WTC11 (cell line): Measurements from ENCODE around the gene NLRP3.

Experiments used
- CREM ChIP-seq: sonication (generic); formaldehyde crosslinking; IDR thresholded peaks from 2 replicates; pipeline ENCODE4 v1.8.1; 2022; ENCODE audit warnings: mild to moderate bottlenecking, missing genetic modification reagents, moderate library complexity
- CTCF ChIP-seq: fragments of 200-600 bp; IDR thresholded peaks from 2 replicates; pipeline ENCODE4 v1.8.0; 2022; ENCODE audit warnings: antibody characterized with exemption
- E2F4 ChIP-seq: sonication (generic); formaldehyde crosslinking; IDR thresholded peaks from 2 replicates; pipeline ENCODE4 v1.8.1; 2022; ENCODE audit warnings: low read depth, mild to moderate bottlenecking, moderate library complexity, missing genetic modification reagents, borderline replicate concordance
- FOXJ3 ChIP-seq: sonication (generic); formaldehyde crosslinking; IDR thresholded peaks from 2 replicates; pipeline ENCODE4 v1.9.0; 2021; ENCODE audit warnings: missing genetic modification reagents, mild to moderate bottlenecking, borderline replicate concordance
- FOXP4 ChIP-seq: sonication (generic); formaldehyde crosslinking; IDR thresholded peaks from 2 replicates; pipeline ENCODE4 v1.8.0; 2022; ENCODE audit warnings: mild to moderate bottlenecking, missing genetic modification reagents
- KAT7 ChIP-seq: sonication (generic); formaldehyde crosslinking; IDR thresholded peaks from 2 replicates; pipeline ENCODE4 v1.8.1; 2023; ENCODE audit warnings: missing genetic modification reagents, mild to moderate bottlenecking, borderline replicate concordance
- NFYB ChIP-seq: sonication (generic); formaldehyde crosslinking; conservative IDR thresholded peaks from 2 replicates; pipeline ENCODE4 v1.8.0; 2022; ENCODE audit warnings: low read depth, missing genetic modification reagents
- OVOL2 ChIP-seq: fragments of 250-450 bp; sonication (Bioruptor Pico); IDR thresholded peaks from 2 replicates; pipeline ENCODE4 v1.9.0; 2021; ENCODE audit warnings: mild to moderate bottlenecking, borderline replicate concordance
- TEAD4 ChIP-seq: sonication (generic); formaldehyde crosslinking; IDR thresholded peaks from 2 replicates; pipeline ENCODE4 v1.8.0; 2022; ENCODE audit warnings: mild to moderate bottlenecking, missing genetic modification reagents
- USF1 ChIP-seq: sonication (generic); formaldehyde crosslinking; IDR thresholded peaks from 2 replicates; pipeline ENCODE4 v1.8.0; 2022; ENCODE audit warnings: mild to moderate bottlenecking, missing genetic modification reagents
- USF2 ChIP-seq: sonication (generic); formaldehyde crosslinking; IDR thresholded peaks from 2 replicates; pipeline ENCODE4 v1.8.1; 2023; ENCODE audit warnings: mild to moderate bottlenecking, missing genetic modification reagents, moderate library complexity
- ZNF219 ChIP-seq: sonication (generic); formaldehyde crosslinking; IDR thresholded peaks from 2 replicates; pipeline ENCODE4 v1.8.0; 2023; ENCODE audit warnings: missing genetic modification reagents, mild to moderate bottlenecking, borderline replicate concordance
- ZNF416 ChIP-seq: fragments of 250-450 bp; sonication (Bioruptor Pico); IDR thresholded peaks from 2 replicates; pipeline ENCODE4 v1.9.0; 2021; ENCODE audit warnings: mild to moderate bottlenecking, inconsistent platforms

- TF ChIP-seq OVOL2 (CRISPR knock-in tag) (no peak), CREM (CRISPR knock-in tag) (no peak), USF2 (CRISPR knock-in tag) (no peak), NFYB (CRISPR knock-in tag) (no peak), FOXP4 (CRISPR knock-in tag) (no peak), CTCF (no peak), E2F4 (CRISPR knock-in tag) (no peak), ZNF219 (no peak), ZNF416 (no peak), KAT7 (no peak), USF1 (CRISPR knock-in tag) (no peak), FOXJ3 (no peak), TEAD4 (no peak)
Observed at GRCh38 chr1:247448107-247448791, 32.3 kb downstream of the NLRP3 start.
